HG02678 (cell line): ENCODE measurements around the gene PPP3R2.
A peak's percentile ranks its signal among the peaks of the same experiment; 100 is the strongest.
"Not testable (repeated sequence)": the region's sequence is repeated elsewhere in the genome, so short reads cannot be mapped to it uniquely, and the experiment has no call there.

Experiments used
- ATAC-seq: cut with Tn5 transposase; IDR thresholded peaks from one replicate; pipeline ENCODE4 v1.9.1; 2021; ENCODE audit warnings: mild to moderate bottlenecking, moderate library complexity; ENCODE audit not compliant: unreplicated experiment

The PPP3R2 gene

GRCh38 chr9:101590074-101590473 is 4.7 kb downstream of the PPP3R2 start:
- not testable (repeated sequence) for ATAC-seq

GRCh38 chr9:101587332-101588043 is 7.3 kb downstream of the PPP3R2 start:
- no peak for ATAC-seq

DNA sequence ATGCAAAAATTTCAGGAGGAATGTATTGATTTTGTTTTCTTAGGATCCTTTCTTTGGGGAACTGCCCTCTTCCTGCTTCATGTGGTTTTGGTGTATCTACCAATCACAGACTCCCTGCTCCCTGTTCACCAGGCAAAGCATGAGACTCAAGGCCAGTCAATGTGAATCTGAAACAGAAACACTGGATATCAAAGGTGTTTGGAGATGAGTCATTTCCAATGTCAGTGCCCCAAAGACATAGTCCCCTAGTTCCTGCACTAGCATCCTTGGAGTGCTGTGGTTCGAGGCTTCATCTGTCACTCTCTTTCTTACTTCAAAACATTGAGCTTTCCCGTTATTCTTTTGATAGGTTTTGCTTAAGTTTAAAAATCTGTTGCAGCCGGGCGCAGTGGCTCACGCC is 8.1 kb downstream of the PPP3R2 start:
- peak; percentile 81 for ATAC-seq

- no peak for ATAC-seq
These were observed 9.0 kb downstream of the PPP3R2 start for GRCh38 chr9:101585740-101586139.

GRCh38 chr9:101582553-101582952 is 12.2 kb downstream of the PPP3R2 start:
- no peak for ATAC-seq

- ATAC-seq, result no peak
These were observed 14.8 kb downstream of the PPP3R2 start for GRCh38 chr9:101579711-101580545.

DNA sequence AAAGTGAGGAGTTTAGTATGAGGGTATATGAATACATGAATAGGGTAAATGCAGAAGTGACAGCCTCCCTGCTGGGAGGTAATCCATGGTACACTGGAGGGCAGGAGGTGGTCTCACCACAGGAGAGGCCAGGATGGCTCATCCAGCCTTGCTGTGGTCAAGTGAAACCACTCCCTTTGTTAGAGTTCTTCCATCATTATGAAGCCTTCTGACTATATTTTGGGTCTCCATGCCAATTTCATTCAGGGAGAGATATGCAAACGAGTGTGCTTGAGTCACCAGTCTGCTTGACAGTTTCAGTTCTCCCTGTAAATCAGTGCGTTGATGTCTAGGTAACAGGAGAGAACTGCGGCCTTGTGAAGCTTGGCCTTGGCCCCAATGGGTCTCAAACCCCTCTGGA is 16.4 kb downstream of the PPP3R2 start:
- ATAC-seq, result peak; percentile 60

DNA sequence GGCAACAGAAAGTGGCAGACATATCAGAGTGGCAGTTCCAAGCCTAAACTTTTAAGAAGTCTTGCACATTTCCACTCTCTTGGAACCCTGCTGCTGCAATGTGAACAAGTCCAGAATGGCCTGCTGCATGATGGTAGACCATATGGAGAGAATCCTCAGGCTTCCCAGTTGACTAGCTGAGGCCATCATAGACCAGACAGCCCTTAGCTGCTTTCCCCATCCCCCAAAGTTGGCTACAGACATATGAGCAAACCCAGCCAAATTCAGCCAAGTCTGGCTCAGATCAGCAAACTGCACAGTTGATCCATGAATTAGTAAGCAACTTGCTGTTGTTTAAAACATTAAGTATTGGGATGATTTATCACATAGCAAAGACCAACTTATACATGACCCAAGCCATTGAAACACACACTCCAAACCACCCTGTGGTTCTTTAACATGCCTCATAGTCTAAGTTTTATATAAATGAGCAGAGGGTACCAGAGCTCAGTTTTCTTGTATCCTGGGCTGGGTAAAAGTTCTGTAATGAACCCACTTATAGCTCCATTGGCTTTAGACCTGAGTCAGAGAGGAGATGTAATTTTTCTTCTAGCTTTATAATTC is 19.9 kb downstream of the PPP3R2 start:
- ATAC-seq, result no peak

- no peak for ATAC-seq
These were observed 22.5 kb downstream of the PPP3R2 start for GRCh38 chr9:101572316-101572715.

DNA sequence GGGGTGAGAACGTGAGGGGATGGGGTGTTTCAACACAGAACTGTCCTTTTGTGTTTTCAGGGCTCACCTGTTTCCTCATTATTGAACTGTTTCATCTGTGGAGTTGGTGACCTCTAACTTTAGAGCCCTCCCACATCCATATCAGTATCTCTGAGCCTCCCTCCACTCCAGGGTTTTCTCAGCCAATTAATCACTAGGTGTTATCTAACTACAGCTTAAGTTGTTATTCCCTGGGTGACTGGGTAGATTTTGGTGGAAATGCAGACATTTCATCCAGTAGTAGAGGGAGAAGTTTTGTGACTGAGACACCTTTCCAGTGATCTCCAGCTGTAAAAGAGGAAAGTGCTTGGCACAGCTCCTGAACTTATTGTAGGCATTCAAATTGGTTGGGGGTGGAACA is 23.7 kb downstream of the PPP3R2 start:
- ATAC-seq, result no peak

GRCh38 chr9:101569741-101570501 is 24.8 kb downstream of the PPP3R2 start:
- ATAC-seq, result no peak

- no peak for ATAC-seq
These were observed 26.9 kb downstream of the PPP3R2 start for GRCh38 chr9:101567725-101568350.

- ATAC-seq, result peak; percentile 74
These were observed 27.7 kb downstream of the PPP3R2 start for GRCh38 chr9:101566904-101567724.

GRCh38 chr9:101564252-101564651 is 30.5 kb downstream of the PPP3R2 start:
- ATAC-seq, result no peak

DNA sequence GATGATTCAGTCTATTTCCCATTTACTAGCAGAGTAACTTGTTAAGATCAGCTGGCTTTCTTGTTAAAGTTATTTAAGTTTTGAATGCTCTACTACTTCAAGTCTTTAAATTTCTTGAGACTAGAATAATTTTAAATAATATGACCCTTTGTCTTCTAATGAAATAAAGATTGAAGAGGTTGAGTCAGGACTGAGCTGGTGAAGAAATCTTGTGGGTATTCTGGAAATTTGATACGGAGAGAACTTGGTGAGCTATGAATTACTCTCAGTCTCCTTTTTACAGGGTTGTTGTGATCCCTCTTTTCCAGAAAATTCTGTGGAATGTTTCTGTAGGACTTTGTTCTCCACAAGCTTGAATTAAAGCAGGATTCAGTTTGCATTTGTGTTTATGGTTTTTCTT is 31.8 kb downstream of the PPP3R2 start:
- no peak for ATAC-seq

DNA sequence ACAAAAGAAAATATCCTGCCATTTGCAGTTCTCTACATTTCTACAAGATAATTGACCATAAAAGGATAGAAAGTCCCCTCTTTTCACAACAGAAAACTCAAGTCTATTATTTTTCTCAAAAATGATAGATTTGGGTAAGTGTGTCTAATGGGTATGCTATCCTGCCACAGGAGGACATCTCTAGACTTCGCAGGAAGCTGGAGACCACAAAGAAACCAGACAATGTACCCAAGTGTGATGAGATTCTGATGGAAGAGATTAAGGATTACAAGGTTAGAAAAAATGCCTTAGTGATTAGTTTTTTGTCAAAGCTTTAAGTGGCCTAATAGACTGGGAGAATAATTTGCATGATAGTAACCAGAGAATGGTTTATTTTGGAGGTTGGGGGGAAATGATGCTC is 33.0 kb downstream of the PPP3R2 start:
- ATAC-seq, result no peak

GRCh38 chr9:101549472-101550098 is 45.2 kb downstream of the PPP3R2 start:
- ATAC-seq, result not testable (repeated sequence)

- no peak for ATAC-seq
These were observed 51.6 kb downstream of the PPP3R2 start for GRCh38 chr9:101543098-101543735.
